Measurements from ENCODE around the gene PHLDB2.

PHLDB2 gene

GRCh38 chr3:111884411-111885018 is 25.4 kb downstream of the PHLDB2 start:
- no peak for DNase-seq (ENCODE audit: low spot score)

- DNase-seq (ENCODE audit: low spot score), result no peak
Measured at GRCh38 chr3:111885578-111885977, 26.5 kb downstream of the PHLDB2 start.

DNA sequence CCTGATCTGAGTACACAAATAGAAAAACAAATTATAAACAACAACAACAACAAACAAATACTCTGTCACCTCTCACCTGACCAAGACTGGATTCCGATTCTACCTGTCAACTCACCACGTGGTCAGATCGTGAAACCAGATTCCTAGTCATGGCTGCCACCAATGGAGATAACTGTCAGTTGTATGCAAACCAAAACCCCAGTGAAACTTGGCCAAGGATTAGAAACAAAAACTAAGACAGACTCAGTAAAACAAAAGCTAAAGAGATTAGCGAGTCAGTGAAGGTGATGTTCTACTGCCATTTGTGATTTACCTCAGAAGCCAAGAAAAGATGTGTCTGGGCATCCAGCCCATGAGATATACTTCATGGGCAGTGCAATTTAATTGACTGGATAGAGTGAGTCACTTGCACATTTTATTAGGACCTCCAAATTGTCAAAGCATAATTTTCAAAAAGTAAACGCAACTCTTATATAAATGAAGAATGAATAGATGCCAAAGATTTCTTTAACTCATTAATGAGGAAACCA is 31.1 kb downstream of the PHLDB2 start:
- DNase-seq (ENCODE audit: low spot score), result no peak

DNA sequence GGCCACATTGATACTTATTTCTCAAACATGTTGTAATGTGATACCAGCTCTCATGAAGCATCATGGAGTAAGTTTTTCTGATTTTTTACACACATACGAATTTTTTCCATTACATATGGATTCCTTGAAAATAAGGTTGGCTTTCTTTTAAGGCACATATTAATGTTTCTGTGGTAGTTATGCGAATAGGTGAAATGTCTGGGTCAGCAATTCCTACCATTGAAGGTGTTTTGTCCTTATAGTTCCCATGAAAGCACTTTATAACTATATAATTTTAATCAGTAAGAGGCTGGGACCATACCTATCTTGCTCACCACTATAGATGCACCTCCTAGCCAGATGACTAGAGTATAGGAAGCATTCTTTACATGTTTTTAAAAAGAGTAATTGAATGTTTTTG is 33.0 kb downstream of the PHLDB2 start:
- no peak for DNase-seq (ENCODE audit: low spot score)

DNA sequence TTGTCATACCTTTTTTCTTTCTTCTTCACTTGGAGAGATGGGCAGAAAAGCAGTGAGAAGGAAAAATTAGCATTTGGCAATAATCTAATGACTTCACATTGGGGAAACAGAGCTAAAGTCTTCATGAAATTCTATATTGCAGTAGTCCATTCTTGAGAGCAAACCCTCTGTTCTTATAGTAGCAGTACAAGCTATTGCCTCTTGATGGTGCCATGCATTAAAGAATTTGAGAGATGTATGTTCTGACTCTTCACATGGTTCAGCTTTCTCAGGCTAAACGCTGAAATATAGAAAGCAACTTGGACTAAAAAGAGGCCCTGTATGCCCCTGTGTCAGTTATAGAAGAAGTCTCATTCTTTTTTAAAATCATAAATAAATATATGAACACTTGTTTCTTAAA is 36.0 kb downstream of the PHLDB2 start:
- DNase-seq (ENCODE audit: low spot score), result no peak

GRCh38 chr3:111899966-111900365 is 40.9 kb downstream of the PHLDB2 start:
- no peak for DNase-seq (ENCODE audit: low spot score)

DNA sequence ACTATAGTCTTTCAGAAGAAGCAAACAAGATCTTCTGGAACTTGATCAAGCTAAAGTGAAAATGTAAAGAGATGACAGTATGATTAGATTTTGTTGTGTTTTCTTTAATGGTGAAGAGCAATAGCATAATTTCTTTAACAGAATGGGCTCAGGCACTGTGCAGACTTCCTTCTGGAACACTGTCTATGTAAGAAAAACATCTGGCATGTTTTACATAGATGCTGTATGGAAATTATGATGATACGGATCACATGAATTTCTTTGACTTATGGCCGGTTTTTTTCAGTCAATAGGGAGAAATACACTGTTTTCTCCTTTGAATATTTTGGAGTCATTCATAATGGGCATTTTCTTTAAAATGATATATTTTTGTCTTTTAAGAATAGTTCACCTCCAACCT is 42.6 kb downstream of the PHLDB2 start:
- no peak for DNase-seq (ENCODE audit: low spot score)

DNA sequence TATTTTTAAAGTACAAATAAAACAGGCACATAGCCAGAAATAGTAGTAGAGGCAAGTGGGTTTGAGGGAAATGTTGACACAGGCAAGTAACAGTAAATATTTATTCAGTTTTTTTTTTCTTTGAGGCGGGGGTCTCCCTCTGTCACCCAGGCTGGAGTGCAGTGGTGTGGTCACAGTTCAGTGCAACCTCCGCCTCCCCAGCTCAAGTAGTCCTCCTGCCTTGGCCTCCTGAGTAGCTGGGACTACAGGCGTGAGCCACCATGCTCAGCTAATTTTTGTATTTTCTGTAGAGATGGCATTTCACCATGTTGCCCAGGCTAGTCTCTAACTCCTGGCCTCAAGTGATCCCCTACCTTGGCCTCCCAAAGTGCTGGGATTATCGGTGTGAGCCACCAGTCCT is 43.5 kb downstream of the PHLDB2 start:
- no peak for DNase-seq (ENCODE audit: low spot score)

GRCh38 chr3:111903067-111903511 is 44.0 kb downstream of the PHLDB2 start:
- DNase-seq (ENCODE audit: low spot score), result no peak

- DNase-seq (ENCODE audit: low spot score), result no peak
Measured at GRCh38 chr3:111904376-111905241, 45.5 kb downstream of the PHLDB2 start.

GRCh38 chr3:111906656-111907055 is 47.6 kb downstream of the PHLDB2 start:
- DNase-seq (ENCODE audit: low spot score), result no peak

- DNase-seq (ENCODE audit: low spot score), result no peak
Measured at GRCh38 chr3:111907151-111907550, 48.1 kb downstream of the PHLDB2 start.

GRCh38 chr3:111910806-111911205 is 51.7 kb downstream of the PHLDB2 start:
- no peak for DNase-seq (ENCODE audit: low spot score)

- no peak for DNase-seq (ENCODE audit: low spot score)
Measured at GRCh38 chr3:111911446-111911845, 52.4 kb downstream of the PHLDB2 start.

DNA sequence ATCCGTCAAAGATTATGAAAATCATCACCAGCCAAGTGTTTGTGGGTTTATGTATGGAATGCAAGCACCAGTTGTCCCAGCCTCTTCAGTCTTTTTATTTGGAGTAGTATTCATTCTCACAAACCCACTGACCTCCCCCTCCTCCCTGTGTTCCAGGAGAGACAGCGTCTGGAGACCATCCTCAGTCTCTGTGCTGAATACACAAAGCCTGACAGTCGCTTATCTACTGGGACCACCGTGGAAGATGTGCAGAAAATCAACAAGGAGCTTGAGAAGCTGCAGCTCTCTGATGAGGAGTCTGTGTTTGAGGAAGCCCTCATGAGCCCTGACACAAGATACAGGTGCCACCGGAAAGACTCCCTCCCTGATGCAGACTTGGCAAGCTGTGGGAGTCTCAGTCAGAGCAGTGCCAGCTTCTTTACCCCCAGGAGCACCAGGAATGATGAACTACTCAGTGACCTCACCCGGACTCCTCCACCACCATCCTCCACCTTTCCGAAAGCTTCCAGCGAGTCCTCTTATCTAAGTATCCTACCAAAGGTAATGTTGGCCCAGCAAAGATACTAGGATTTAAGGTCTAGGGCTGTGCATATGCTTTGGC is 54.2 kb downstream of the PHLDB2 start:
- no peak for DNase-seq (ENCODE audit: low spot score)

DNA sequence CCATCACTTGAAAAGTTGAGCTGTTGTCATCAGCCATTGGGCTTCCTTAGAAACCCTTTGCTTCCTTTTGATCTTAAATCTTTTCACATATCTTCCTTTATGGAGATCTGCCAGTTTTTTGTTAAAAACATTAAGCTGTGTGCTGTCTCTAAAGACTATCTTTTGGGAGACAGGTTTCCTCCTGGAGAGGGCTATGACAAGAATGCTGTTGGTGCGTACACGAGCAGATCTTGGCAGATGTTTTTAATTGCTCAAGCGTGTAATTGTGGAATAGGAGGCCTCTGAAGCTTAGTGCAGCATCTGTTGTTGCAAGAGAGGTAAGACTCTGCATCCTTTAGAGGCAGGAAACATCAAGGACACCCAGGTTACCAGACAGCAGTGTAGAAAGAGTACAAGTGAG is 56.8 kb downstream of the PHLDB2 start:
- no peak for DNase-seq (ENCODE audit: low spot score)

DNA sequence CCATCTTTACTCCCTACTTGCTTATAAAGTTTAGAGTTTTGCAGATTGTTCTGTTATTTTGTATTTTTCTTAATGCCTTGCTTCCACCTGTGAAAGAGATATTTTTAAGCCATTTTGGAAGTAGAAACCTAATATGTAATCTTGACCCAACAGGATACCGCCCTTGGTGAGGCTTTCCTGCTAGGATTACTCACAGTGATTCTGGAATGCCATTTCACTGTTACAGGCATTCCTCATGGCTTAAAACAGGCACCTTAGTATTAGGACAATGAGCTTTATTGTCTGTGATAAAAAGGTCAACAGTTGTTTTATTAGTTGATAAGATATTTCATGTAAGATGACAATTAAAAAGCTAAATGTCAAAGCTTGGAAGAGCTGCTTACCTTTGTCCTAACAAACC is 58.2 kb downstream of the PHLDB2 start:
- DNase-seq (ENCODE audit: low spot score), result no peak

- no peak for DNase-seq (ENCODE audit: low spot score)
Measured at GRCh38 chr3:111919370-111920065, 60.5 kb downstream of the PHLDB2 start.

- no peak for DNase-seq (ENCODE audit: low spot score)
Measured at GRCh38 chr3:111921181-111921580, 62.1 kb downstream of the PHLDB2 start.

DNA sequence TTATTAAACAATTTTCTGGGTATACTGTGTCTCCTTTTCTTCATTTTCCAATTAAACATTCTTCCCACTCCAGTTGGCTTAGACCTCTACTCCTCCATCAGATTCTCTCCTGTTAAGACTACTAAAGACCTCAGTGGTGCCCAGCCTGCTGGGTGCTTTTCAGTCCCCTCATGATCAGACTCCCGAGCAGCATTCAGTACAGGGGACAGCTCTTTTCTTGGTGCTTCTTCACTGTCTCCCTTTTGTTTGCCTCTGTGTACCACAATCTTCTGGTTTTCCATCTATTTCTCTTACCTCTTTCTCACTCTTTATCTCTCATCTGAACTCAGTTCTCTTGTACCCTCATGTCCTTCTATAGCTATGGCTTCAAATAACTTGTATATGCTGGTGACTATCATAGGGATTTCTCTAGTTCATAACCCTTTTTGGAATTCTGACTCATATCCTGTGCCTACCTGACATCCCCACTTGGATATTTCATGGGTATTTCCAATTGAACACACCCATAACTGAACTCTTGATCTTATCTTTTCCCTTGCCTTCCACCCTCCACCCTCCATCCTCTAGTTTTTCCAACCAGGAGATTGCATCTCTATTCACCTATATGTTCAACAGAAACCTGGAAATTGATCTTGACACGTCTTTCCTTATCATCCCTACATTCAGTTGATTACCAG is 64.2 kb downstream of the PHLDB2 start:
- no peak for DNase-seq (ENCODE audit: low spot score)

GRCh38 chr3:111923806-111924205 is 64.7 kb downstream of the PHLDB2 start:
- DNase-seq (ENCODE audit: low spot score), result no peak

GRCh38 chr3:111924283-111924682 is 65.2 kb downstream of the PHLDB2 start:
- DNase-seq (ENCODE audit: low spot score), result no peak

Data from hematopoietic multipotent progenitor cell treated with erythropoietin and hydrocortisone succinate and interleukin-3 and kit ligand, for 17 days (in vitro differentiated cells).